GM12891 (cell line): ENCODE results near the gene EDEM3.

Experiments
- POLR2A ChIP-seq: IDR thresholded peaks from 2 replicates; pipeline ENCODE4 v1.6.1; 2011; ENCODE audit warnings: low read depth, low read length, control low read depth
- POLR2AphosphoS5 ChIP-seq: IDR thresholded peaks from 2 replicates; pipeline ENCODE4 v1.6.1; 2011; ENCODE audit warnings: low read depth, low read length, control low read depth
- TAF1 ChIP-seq: IDR thresholded peaks from 2 replicates; pipeline ENCODE4 v1.6.1; 2011; ENCODE audit warnings: low read depth, low read length, control low read depth

DNA sequence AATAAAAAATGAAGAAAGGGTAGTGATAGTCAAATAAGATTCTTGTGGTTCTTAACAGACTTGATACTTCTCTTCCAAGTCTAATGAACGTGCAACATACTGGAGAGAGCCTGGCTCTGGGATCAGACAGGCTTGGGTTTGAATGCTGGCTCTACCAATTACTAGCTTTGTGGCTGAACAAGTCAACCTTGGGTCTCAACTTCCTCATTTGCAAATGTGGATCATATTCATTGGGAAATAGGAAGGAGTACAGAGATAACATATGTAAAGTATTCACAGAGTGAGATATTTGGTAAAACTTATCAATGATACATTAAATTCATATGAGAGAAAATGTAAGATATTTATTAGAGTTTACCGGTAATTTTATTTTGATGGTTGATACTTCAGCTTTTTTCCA lies 2.0 kb downstream of the EDEM3 start:
- TF ChIP-seq POLR2A (no peak), POLR2AphosphoS5 (no peak), TAF1 (no peak)
